ENCODE data around the gene HAUS3. TPM values are rescaled to one million over a fixed set of nuclear protein-coding genes. Genes with fewer than 3 reads are reported as not detected.

The HAUS3 gene
- total RNA-seq, 1 experiment from 2014 or later, result 17.3 TPM

DNA sequence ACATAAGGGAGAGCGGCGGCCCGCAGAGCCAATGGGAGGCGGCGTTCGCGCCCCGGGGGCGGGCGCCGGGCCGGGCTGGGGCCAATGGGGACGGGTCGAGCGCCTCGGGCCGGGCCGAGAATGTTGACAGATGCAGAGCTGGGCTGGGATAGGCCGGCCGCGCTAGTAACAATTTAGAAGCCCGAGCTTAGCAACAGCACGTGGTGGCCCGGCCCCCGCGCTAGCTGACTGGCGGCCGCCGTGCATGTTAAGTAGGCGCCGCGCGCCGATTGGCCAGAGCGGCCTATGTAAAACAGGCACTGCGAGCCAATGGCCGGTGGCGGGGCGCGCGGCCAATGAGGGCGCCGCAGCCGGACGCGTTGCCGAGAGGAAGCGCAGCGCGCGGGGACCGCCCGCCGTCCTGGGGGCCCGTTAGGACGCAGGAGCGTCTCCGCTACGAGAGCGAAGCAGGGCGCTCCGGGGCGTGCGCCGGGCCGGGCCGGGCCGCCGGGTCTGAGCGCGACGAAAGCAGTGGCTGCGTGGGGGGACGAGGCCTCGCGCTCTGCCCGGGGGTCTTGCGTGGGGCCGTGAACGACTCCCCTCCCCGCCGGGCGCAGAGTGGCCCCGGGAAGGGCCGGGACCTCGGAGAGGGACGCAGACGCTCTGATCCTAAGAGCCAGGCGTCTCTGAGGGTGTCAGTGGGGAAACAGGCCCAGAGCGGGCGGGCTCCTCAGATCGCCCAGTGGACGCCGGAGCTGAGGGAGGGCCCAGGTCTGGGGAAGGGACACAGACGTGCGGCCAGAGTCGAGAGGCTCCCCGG, 20.4 kb upstream of the HAUS3 start:
- peak; percentile 97 for DNase-seq (ENCODE audit: low read depth, low spot score)
- H3K4me2 ChIP-seq (ENCODE audit: low read length), result peak overlapping the region; percentile 88
- H3K9me3 ChIP-seq (ENCODE audit: control insufficient read depth in 1 of 2, insufficient read depth in 1 of 2, low read depth in 1 of 2, low read length in 2 of 2), result no peaks in the 10 kb centered on the region
- H4K20me1 ChIP-seq (ENCODE audit: insufficient read depth), result no peaks in the 10 kb centered on the region
- H3K36me3 ChIP-seq (ENCODE audit: control insufficient read depth in 1 of 2, insufficient read depth in 2 of 2, low read length in 2 of 2), result no peaks in the 10 kb centered on the region
- POLR2A ChIA-PET, result interaction anchor here (0.8 to 0.9 kb wide), 2 partner anchors 20 to 206 kb away, joined by 3 read pairs; partner anchors contain the start of genes HAUS3, POLN and RNF4
- H3K9me2 ChIP-seq (ENCODE audit: insufficient read depth), result no peaks in the 10 kb centered on the region
- H3K4me1 ChIP-seq (ENCODE audit: control insufficient read depth in 1 of 2, insufficient read depth in 2 of 2, low read length in 2 of 2), result peaks cover 9 to 15% of the 10 kb centered on the region in 2 experiments; a peak in 3 of 4 replicates
- H3K27me3 ChIP-seq (ENCODE audit: insufficient read depth, low read length), result no peaks in the 10 kb centered on the region
- no peak overlapping the region for H2AFZ ChIP-seq (ENCODE audit: low read depth, low read length, poor library complexity, severe bottlenecking)
- BruUV-seq (replicated peaks), result no TSS peak
- peak overlapping the region; percentile 46 to 59 for H3K4me3 ChIP-seq (replicated peaks in 1 of 2; ENCODE audit: low read depth in 1 of 2, low read length in 2 of 2)
- RAD21 ChIA-PET (ENCODE audit: low non-redundant PET in 1 of 2, low total read pairs in 2 of 2, uncharacterized antibody in 2 of 2, unreplicated experiment in 2 of 2), result no interaction called here
- peak overlapping the region; percentile 39 for H3K9ac ChIP-seq (ENCODE audit: low read length)
- intact Hi-C loops (cut with micrococcal nuclease), result loop anchor here (1.0 to 5.0 kb wide), 2 partner anchors 20 to 150 kb away; partner anchors contain the start of genes HAUS3 and POLN
- TF ChIP-seq POLR2AphosphoS5 (IDR thresholded peaks at IDR 0.05; ENCODE audit: low read depth, low read length), result peak; percentile 77
- no peak for TF ChIP-seq SIN3A (IDR thresholded peaks at IDR 0.05; ENCODE audit: low read depth)
- TF ChIP-seq ZFX (IDR thresholded peaks at IDR 0.05), result peak; percentile 19; the same call in 1 of the 2 replicates
- TF ChIP-seq POLR2A (IDR thresholded peaks at IDR 0.05; ENCODE audit: borderline replicate concordance, extremely low read depth, insufficient read depth, insufficient read length), result peak; percentile 50
- peak overlapping the region; percentile 88 for H3K27ac ChIP-seq (ENCODE audit: low read depth, low read length)
- no peaks in the 10 kb centered on the region for H3K79me2 ChIP-seq (ENCODE audit: insufficient read depth, low read length)
- CTCF ChIA-PET, result interaction anchor here (0.6 to 1.0 kb wide), 4 partner anchors 42 to 547 kb away, joined by 3 to 4 read pairs (median 3); partner anchors contain the start of gene CFAP99
- ATAC-seq, result peak; percentile 91

DNA sequence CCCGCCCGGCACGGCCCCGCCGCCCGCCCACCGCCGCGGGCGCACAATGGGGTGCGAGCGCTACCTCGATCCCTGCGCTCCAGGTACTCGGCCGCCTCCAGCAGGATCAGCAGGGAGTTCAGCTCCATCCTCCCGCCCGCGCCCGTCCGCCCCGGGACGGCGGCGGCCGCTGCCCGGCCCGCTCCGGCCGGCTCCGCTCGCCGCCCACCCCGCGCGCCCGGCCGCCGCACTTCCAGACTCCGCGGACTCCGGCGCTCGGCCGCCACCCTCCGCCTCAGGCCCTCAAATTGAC, 19.9 kb upstream of the HAUS3 start, which contains the start of gene MXD4:
MXD4 (minus strand) TSS at position 257 of the 292 bp plus-strand sequence; CDS start at position 128, 129 bp downstream.
- ATAC-seq (peak; percentile 8), DNase-seq (ENCODE audit: low read depth, low spot score) (no peak)
- BruUV-seq (replicated peaks), result no TSS peak
- ChIA-PET POLR2A (interaction anchor here (0.8 to 0.9 kb wide), 2 partner anchors 20 to 207 kb away, joined by 3 read pairs; partner anchors contain the start of genes HAUS3, POLN and RNF4), RAD21 (ENCODE audit: low non-redundant PET in 1 of 2, low total read pairs in 2 of 2, uncharacterized antibody in 2 of 2, unreplicated experiment in 2 of 2) (no interaction called here), CTCF (interaction anchor here (0.6 to 1.0 kb wide), 4 partner anchors 42 to 548 kb away, joined by 3 to 4 read pairs (median 3); partner anchors contain the start of gene CFAP99)
- Histone ChIP-seq H3K9ac (ENCODE audit: low read length) (peak within 1 kb of the TSS; percentile 62), H3K27ac (ENCODE audit: low read depth, low read length) (peak within 1 kb of the TSS; percentile 88), H3K27me3 (ENCODE audit: insufficient read depth, low read length) (no peaks in the 10 kb centered on the region), H3K36me3 (ENCODE audit: control insufficient read depth in 1 of 2, insufficient read depth in 2 of 2, low read length in 2 of 2) (no peaks in the 10 kb centered on the region), H3K4me3 (replicated peaks in 1 of 2; ENCODE audit: low read depth in 1 of 2, low read length in 2 of 2) (peak within 1 kb of the TSS; percentile 74 to 75), H3K4me2 (ENCODE audit: low read length) (peak within 1 kb of the TSS; percentile 91), H3K9me3 (ENCODE audit: control insufficient read depth in 1 of 2, insufficient read depth in 1 of 2, low read depth in 1 of 2, low read length in 2 of 2) (no peaks in the 10 kb centered on the region), H4K20me1 (ENCODE audit: insufficient read depth) (no peaks in the 10 kb centered on the region), H3K4me1 (ENCODE audit: control insufficient read depth in 1 of 2, insufficient read depth in 2 of 2, low read length in 2 of 2) (peaks cover 9 to 15% of the 10 kb centered on the region in 2 experiments; a peak in 3 of 4 replicates), H3K79me2 (ENCODE audit: insufficient read depth, low read length) (no peaks in the 10 kb centered on the region), H2AFZ (ENCODE audit: low read depth, low read length, poor library complexity, severe bottlenecking) (no peak within 1 kb of the TSS), H3K9me2 (ENCODE audit: insufficient read depth) (no peaks in the 10 kb centered on the region)
- intact Hi-C loops (cut with micrococcal nuclease), result loop anchor here (1.0 to 5.0 kb wide), 2 partner anchors 19 to 151 kb away; partner anchors contain the start of genes HAUS3 and POLN
- TF ChIP-seq, protein P1, sequence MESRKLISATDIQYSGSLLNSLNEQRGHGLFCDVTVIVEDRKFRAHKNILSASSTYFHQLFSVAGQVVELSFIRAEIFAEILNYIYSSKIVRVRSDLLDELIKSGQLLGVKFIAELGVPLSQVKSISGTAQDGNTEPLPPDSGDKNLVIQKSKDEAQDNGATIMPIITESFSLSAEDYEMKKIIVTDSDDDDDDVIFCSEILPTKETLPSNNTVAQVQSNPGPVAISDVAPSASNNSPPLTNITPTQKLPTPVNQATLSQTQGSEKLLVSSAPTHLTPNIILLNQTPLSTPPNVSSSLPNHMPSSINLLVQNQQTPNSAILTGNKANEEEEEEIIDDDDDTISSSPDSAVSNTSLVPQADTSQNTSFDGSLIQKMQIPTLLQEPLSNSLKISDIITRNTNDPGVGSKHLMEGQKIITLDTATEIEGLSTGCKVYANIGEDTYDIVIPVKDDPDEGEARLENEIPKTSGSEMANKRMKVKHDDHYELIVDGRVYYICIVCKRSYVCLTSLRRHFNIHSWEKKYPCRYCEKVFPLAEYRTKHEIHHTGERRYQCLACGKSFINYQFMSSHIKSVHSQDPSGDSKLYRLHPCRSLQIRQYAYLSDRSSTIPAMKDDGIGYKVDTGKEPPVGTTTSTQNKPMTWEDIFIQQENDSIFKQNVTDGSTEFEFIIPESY (IDR thresholded peaks at IDR 0.05; ENCODE audit: extremely low read depth, insufficient replicate concordance, low read length), result no peak
- TF ChIP-seq, protein P2, sequence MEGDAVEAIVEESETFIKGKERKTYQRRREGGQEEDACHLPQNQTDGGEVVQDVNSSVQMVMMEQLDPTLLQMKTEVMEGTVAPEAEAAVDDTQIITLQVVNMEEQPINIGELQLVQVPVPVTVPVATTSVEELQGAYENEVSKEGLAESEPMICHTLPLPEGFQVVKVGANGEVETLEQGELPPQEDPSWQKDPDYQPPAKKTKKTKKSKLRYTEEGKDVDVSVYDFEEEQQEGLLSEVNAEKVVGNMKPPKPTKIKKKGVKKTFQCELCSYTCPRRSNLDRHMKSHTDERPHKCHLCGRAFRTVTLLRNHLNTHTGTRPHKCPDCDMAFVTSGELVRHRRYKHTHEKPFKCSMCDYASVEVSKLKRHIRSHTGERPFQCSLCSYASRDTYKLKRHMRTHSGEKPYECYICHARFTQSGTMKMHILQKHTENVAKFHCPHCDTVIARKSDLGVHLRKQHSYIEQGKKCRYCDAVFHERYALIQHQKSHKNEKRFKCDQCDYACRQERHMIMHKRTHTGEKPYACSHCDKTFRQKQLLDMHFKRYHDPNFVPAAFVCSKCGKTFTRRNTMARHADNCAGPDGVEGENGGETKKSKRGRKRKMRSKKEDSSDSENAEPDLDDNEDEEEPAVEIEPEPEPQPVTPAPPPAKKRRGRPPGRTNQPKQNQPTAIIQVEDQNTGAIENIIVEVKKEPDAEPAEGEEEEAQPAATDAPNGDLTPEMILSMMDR (IDR thresholded peaks at IDR 0.05 in 2 of 3, conservative IDR thresholded peaks at IDR 0.05 in 1 of 3; ENCODE audit: borderline replicate concordance in 1 of 3, insufficient read depth in 1 of 3, low read depth in 2 of 3, low read length in 2 of 3), result no peak
- TF ChIP-seq, protein P3, sequence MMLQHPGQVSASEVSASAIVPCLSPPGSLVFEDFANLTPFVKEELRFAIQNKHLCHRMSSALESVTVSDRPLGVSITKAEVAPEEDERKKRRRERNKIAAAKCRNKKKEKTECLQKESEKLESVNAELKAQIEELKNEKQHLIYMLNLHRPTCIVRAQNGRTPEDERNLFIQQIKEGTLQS (IDR thresholded peaks at IDR 0.05), result no peak
- TF ChIP-seq ZFX (IDR thresholded peaks at IDR 0.05), result 0 out of 2 replicates have a peak, but pooled peaks have one; percentile 19
